Body of pancreas (tissue), 4 donors: Measurements from ENCODE around the gene TMEM141. TPM values are rescaled to one million over a fixed set of nuclear protein-coding genes. Genes with fewer than 3 reads are reported as not detected.
A peak's percentile ranks its signal among the peaks of the same experiment; 100 is the strongest.

Experiments
- ATAC-seq: fragments of 150-250 bp; one replicate; pipeline ENCODE4 v1.9.1; 2016
- DNase-seq, 4 donors: peaks; one replicate each; pipeline ENCODE4 v3.0.0-alpha.2; 2019
- H3K27ac ChIP-seq, 4 donors: fragments of 200-600 bp; sonication (generic); 1 replicate in 3 of 4; 2 replicates in 1 of 4; pipeline versions ENCODE4 v1.5.1 to v1.6.1; 2016 to 2019; ENCODE audit warnings: mild to moderate bottlenecking in 1 of 4, mixed read lengths in 1 of 4, moderate library complexity in 1 of 4
- H3K27me3 ChIP-seq, 2 donors: fragments of 200-600 bp; sonication (generic); one replicate each; pipeline ENCODE4 v1.6.0; 2016; ENCODE audit warnings: mild to moderate bottlenecking in 1 of 2
- H3K36me3 ChIP-seq, 2 donors: fragments of 200-600 bp; sonication (generic); replicated peaks in 1 of 2; 2 replicates each; pipeline ENCODE4 v1.5.1; 2016; ENCODE audit warnings: low read depth in 2 of 2; ENCODE audit not compliant: insufficient read depth in 1 of 2
- H3K4me1 ChIP-seq: fragments of 200-600 bp; sonication (generic); one replicate; pipeline ENCODE4 v1.6.0; 2016
- H3K4me3 ChIP-seq, 2 donors: fragments of 200-600 bp; sonication (generic); 1 replicate in 1 of 2; 2 replicates in 1 of 2; pipeline ENCODE4 v1.5.1; 2016 to 2019
- H3K9me3 ChIP-seq, 3 donors: fragments of 200-600 bp; sonication (generic); 1 replicate in 2 of 3; 2 replicates in 1 of 3; pipeline ENCODE4 v1.5.1; 2016
- POLR2A ChIP-seq, 3 donors: fragments of 450-650 bp; IDR thresholded peaks; one replicate each; pipeline ENCODE4 v1.6.1; 2016; ENCODE audit warnings: antibody characterized with exemption in 3 of 3, mild to moderate bottlenecking in 2 of 3
- WGBS, 2 donors: methylation state at CpG; one replicate each; pipeline ENCODE4 v1.1.5; 2017; 5-methylcytosine and 5-hydroxymethylcytosine counted together
- intact Hi-C: fragments of 100-400 bp; cut with DNase I; formaldehyde crosslinking; loops from one replicate; pipeline ENCODE4 v1.15.1; 2023
- total RNA-seq, 2 donors: library from RNA; depleted of rRNA; stranded (reverse); fragments of >200 nt; gene quantifications; one replicate each; pipeline ENCODE4 v1.1.0, GENCODE V29; 2016
- TF ChIP-seq, protein P1 (sequence below), 7 experiments: fragments of 450-650 bp in 4 of 7; fragments of 200-600 bp in 3 of 7; sonication (generic) in 3 of 7; IDR thresholded peaks; one replicate each; pipeline ENCODE4 v1.5.1; 2016 to 2019; ENCODE audit warnings: antibody characterized with exemption in 7 of 7

Gene TMEM141
- total RNA-seq, 2 donors from 2014 or later, result 45.1 to 52.1 TPM

DNA sequence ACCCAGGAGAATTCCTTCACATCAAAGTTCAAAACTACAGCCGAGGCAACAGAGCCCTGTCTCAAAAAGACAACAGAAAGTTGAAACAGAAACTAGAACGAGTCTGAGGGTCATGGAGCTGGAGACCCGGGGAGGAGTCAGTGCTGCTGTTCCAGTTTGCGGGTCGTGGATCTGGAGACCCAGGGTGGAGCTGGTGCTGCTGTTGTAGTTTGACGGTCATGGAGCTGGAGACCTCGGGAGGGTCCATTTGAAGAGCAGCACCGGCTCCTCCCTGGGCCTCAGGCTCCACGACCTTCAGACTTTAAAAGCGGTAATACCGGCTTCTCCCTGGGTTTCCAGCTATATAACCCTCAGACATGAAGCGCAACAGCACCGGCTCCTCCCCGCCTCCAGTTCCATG lies 13.8 kb upstream of the TMEM141 start:
- H3K4me1 ChIP-seq, result no peaks in the 10 kb centered on the region
- no peak overlapping the region for H3K27ac ChIP-seq
- no peaks in the 10 kb centered on the region for H3K9me3 ChIP-seq
- TF ChIP-seq POLR2A (IDR thresholded peaks at IDR 0.05), result no peak
- TF ChIP-seq, protein P1, sequence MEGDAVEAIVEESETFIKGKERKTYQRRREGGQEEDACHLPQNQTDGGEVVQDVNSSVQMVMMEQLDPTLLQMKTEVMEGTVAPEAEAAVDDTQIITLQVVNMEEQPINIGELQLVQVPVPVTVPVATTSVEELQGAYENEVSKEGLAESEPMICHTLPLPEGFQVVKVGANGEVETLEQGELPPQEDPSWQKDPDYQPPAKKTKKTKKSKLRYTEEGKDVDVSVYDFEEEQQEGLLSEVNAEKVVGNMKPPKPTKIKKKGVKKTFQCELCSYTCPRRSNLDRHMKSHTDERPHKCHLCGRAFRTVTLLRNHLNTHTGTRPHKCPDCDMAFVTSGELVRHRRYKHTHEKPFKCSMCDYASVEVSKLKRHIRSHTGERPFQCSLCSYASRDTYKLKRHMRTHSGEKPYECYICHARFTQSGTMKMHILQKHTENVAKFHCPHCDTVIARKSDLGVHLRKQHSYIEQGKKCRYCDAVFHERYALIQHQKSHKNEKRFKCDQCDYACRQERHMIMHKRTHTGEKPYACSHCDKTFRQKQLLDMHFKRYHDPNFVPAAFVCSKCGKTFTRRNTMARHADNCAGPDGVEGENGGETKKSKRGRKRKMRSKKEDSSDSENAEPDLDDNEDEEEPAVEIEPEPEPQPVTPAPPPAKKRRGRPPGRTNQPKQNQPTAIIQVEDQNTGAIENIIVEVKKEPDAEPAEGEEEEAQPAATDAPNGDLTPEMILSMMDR (IDR thresholded peaks at IDR 0.05), result no peak
- H3K4me3 ChIP-seq, result no peak overlapping the region
- no peaks in the 10 kb centered on the region for H3K27me3 ChIP-seq
- intact Hi-C loops, result no loop called here
- no peak for DNase-seq
- ATAC-seq, result no peak
- no peaks in the 10 kb centered on the region for H3K36me3 ChIP-seq
- WGBS, 2 donors, result 52 to 61% methylated on average over 12 to 14 of the region's 14 CpGs

DNA sequence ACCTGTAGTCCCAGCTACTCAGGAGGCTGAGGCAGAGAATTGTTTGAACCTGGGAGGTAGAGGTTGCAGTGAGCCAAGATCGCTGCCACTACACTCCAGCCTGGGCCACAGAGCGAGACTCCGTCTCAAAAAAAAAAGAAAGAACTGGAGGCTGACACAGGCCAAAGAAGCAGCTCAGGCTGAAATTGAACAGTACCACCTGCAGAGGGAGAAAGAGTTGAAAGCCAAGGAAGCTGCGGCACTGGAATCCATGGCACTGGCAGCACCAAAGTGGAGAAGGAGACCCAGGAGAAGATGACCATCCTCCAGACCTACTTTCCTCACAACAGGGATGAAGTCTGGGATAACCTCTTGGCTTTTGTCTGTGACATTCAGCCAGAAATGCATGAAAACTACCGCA lies 11.3 kb upstream of the TMEM141 start:
- no peak overlapping the region for H3K4me3 ChIP-seq
- H3K9me3 ChIP-seq, result no peaks in the 10 kb centered on the region
- WGBS, 2 donors, result 79 to 87% methylated on average over 5 of the region's 5 CpGs
- intact Hi-C loops, result no loop called here
- no peaks in the 10 kb centered on the region for H3K36me3 ChIP-seq
- no peaks in the 10 kb centered on the region for H3K27me3 ChIP-seq
- H3K27ac ChIP-seq, result no peak overlapping the region
- ATAC-seq (no peak), DNase-seq (no peak)
- TF ChIP-seq, protein P1 (IDR thresholded peaks at IDR 0.05), result no peak
- no peak for TF ChIP-seq POLR2A (IDR thresholded peaks at IDR 0.05)
- peaks cover under 1% of the 10 kb centered on the region for H3K4me1 ChIP-seq

DNA sequence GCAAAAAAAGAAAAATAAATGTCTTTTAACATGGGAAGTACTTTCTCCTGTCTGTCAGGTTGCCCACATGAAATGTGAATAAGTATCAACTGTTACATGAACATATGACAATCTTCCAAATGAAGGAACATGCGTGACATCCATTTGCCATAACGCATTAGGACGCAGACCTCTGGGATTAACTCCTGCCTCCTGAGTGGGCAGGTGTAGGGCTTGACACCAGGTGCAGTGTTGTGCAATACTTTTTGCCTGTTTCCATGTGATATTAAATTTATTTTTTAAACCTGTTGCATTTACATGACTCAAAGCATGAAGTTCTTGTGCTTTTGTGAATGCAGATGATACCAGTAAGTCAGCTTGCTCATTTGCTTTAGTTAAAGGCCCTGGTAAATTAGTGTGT lies 8.7 kb upstream of the TMEM141 start:
- TF ChIP-seq POLR2A (IDR thresholded peaks at IDR 0.05), result no peak
- TF ChIP-seq, protein P1 (IDR thresholded peaks at IDR 0.05), result no peak
- H3K27ac ChIP-seq, result no peak overlapping the region
- H3K4me1 ChIP-seq, result peaks cover 16% of the 10 kb centered on the region
- no peak overlapping the region for H3K4me3 ChIP-seq
- intact Hi-C loops, result no loop called here
- no peaks in the 10 kb centered on the region for H3K9me3 ChIP-seq
- ATAC-seq (no peak), DNase-seq (no peak)
- H3K36me3 ChIP-seq, result no peaks in the 10 kb centered on the region
- 95 to 96% methylated on average over 3 of the region's 3 CpGs for WGBS, 2 donors
- H3K27me3 ChIP-seq, result no peaks in the 10 kb centered on the region

DNA sequence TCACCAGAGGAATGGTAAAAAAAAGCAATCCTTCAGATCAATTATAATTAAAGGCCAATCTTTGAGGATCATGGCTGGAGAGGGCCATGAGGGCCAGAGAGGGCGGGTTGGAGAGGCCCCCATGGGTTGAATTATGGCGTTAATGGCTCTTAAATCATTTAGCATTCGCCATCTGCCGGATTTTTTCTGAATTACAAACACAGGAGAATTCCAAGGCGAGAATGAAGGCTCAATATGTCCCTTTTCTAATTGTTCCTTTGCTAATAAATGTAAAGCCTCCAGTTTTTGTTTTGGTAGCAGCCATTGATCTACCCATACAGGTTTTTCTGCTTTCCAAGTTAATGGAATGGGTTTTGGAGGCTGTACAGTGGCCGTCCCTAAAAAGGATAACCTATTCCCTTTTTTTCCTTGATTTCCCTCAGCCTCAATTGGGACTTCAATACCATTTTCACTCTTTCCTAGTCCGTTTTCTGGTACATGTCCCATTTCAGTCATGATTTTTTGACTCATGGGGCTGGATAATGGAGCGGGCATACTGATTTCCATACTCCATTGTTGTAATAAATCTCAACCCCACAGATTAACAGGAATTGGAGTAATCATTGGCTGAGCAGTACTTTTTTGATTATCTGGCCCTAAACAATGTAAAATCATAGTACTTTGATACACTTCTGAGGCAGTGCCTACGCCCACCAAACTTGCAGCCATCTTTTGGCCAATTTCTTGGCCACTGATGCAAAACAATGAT lies 6.7 kb upstream of the TMEM141 start:
- ATAC-seq (peak; percentile 41), DNase-seq (peak in 1 of 4 donors; percentile 39)
- Histone ChIP-seq H3K27ac (no peak overlapping the region), H3K9me3 (no peaks in the 10 kb centered on the region), H3K36me3 (no peaks in the 10 kb centered on the region), H3K27me3 (no peaks in the 10 kb centered on the region), H3K4me3 (no peak overlapping the region), H3K4me1 (peaks cover 31% of the 10 kb centered on the region)
- no peak for TF ChIP-seq POLR2A (IDR thresholded peaks at IDR 0.05)
- TF ChIP-seq, protein P1 (IDR thresholded peaks at IDR 0.05), result peak; percentile 28 to 56 (median 52)
- WGBS, 2 donors, result 25 to 27% methylated on average over 9 of the region's 9 CpGs
- intact Hi-C loops, result no loop called here

DNA sequence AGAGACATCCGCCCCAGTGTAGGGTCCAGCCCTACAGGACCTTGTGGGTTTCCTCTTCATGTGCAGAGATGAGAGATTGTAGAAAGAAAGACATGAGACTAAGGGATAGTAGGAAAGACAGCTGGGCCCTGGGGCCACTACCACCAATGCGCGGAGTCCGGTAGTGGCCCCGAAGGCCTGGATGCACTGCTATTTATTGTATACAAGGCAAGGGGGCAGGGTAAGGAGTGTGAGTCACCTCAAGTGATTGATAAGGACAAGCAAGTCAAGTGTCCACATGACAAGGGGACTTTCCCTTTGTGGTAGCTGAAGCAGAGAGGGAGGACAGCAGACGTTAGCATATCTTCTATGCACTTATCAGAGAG lies 6.2 kb upstream of the TMEM141 start:
- Histone ChIP-seq H3K4me1 (peaks cover 35% of the 10 kb centered on the region), H3K27me3 (no peaks in the 10 kb centered on the region), H3K4me3 (no peak overlapping the region), H3K36me3 (no peaks in the 10 kb centered on the region), H3K27ac (no peak overlapping the region), H3K9me3 (no peaks in the 10 kb centered on the region)
- TF ChIP-seq POLR2A (IDR thresholded peaks at IDR 0.05), result no peak
- TF ChIP-seq, protein P1 (IDR thresholded peaks at IDR 0.05), result no peak
- ATAC-seq (no peak), DNase-seq (peak in 1 of 4 donors; percentile 46)
- WGBS, 2 donors, result 40 to 69% methylated on average over 6 of the region's 6 CpGs
- intact Hi-C loops, result loop anchor here (5.0 kb wide), 1 partner anchor 252 kb away; no protein-coding TSS in a partner anchor
